ENCODE results near the gene GADD45G. TPM values are rescaled to one million over a fixed set of nuclear protein-coding genes. Genes with fewer than 3 reads are reported as not detected.

The GADD45G gene
- total and polyA plus RNA-seq, 5 donors from 2014 or later = 0.16 to 15.7 (median 0.30) TPM

GRCh38 chr9:89642789-89643188, 38.0 kb downstream of the GADD45G start:
- Mint-ChIP-seq H3K4me3 (no peak overlapping the region), H3K4me1 (no peaks in the 10 kb centered on the region), H3K27ac (no peak overlapping the region), H3K27me3 (peaks cover 19% of the 10 kb centered on the region), H3K36me3 (no peaks in the 10 kb centered on the region), H3K9me3 (no peaks in the 10 kb centered on the region)
- H3K27ac ChIP-seq (ENCODE audit: insufficient read depth, low read length, poor library complexity, severe bottlenecking) = no peak overlapping the region
- H3K36me3 ChIP-seq (ENCODE audit: control insufficient read depth, insufficient read depth, low read length) = no peaks in the 10 kb centered on the region
- no peaks in the 10 kb centered on the region for H3K9me3 ChIP-seq (ENCODE audit: control insufficient read depth in 2 of 2, low read length in 2 of 2)
- H3K4me3 ChIP-seq (ENCODE audit: low read depth, low read length) = no peak overlapping the region
- no peak for DNase-seq
- H3K4me1 ChIP-seq (ENCODE audit: control insufficient read depth, insufficient read depth, low read length, poor library complexity, severe bottlenecking) = no peaks in the 10 kb centered on the region
- ATAC-seq (ENCODE audit: low read depth in 2 of 2) = no peak
- peaks cover 2% of the 10 kb centered on the region for H3K27me3 ChIP-seq (ENCODE audit: control insufficient read depth, insufficient read depth, low read length)

- H3K27ac Mint-ChIP-seq = peak overlapping the region in 1 of 3 donors; percentile 31
- ATAC-seq (ENCODE audit: low read depth in 2 of 2) = no peak
- Histone ChIP-seq H3K4me1 (ENCODE audit: control insufficient read depth, insufficient read depth, low read length, poor library complexity, severe bottlenecking) (no peaks in the 10 kb centered on the region), H3K27ac (ENCODE audit: insufficient read depth, low read length, poor library complexity, severe bottlenecking) (no peak overlapping the region), H3K36me3 (ENCODE audit: control insufficient read depth, insufficient read depth, low read length) (no peaks in the 10 kb centered on the region), H3K27me3 (ENCODE audit: control insufficient read depth, insufficient read depth, low read length) (peaks cover 4% of the 10 kb centered on the region), H3K9me3 (ENCODE audit: control insufficient read depth in 2 of 2, low read length in 2 of 2) (no peaks in the 10 kb centered on the region), H3K4me3 (ENCODE audit: low read depth, low read length) (no peak overlapping the region)
- no peaks in the 10 kb centered on the region for H3K9me3 Mint-ChIP-seq
- H3K27me3 Mint-ChIP-seq = peaks cover 32% of the 10 kb centered on the region
- DNase-seq = no peak
- H3K4me3 Mint-ChIP-seq = no peak overlapping the region
- no peaks in the 10 kb centered on the region for H3K4me1 Mint-ChIP-seq
- H3K36me3 Mint-ChIP-seq = no peaks in the 10 kb centered on the region
These were observed 41.6 kb downstream of the GADD45G start for GRCh38 chr9:89646189-89646939.

- H3K4me3 ChIP-seq (ENCODE audit: low read depth, low read length) = no peak overlapping the region
- Mint-ChIP-seq H3K36me3 (no peaks in the 10 kb centered on the region), H3K27me3 (peaks cover 43% of the 10 kb centered on the region), H3K9me3 (no peaks in the 10 kb centered on the region), H3K27ac (no peak overlapping the region), H3K4me1 (no peaks in the 10 kb centered on the region), H3K4me3 (no peak overlapping the region)
- H3K27ac ChIP-seq (ENCODE audit: insufficient read depth, low read length, poor library complexity, severe bottlenecking) = no peak overlapping the region
- H3K36me3 ChIP-seq (ENCODE audit: control insufficient read depth, insufficient read depth, low read length) = no peaks in the 10 kb centered on the region
- H3K9me3 ChIP-seq (ENCODE audit: control insufficient read depth in 2 of 2, low read length in 2 of 2) = no peaks in the 10 kb centered on the region
- no peaks in the 10 kb centered on the region for H3K4me1 ChIP-seq (ENCODE audit: control insufficient read depth, insufficient read depth, low read length, poor library complexity, severe bottlenecking)
- DNase-seq (no peak), ATAC-seq (ENCODE audit: low read depth in 2 of 2) (no peak)
- H3K27me3 ChIP-seq (ENCODE audit: control insufficient read depth, insufficient read depth, low read length) = peaks cover 7% of the 10 kb centered on the region
These were observed 42.7 kb downstream of the GADD45G start for GRCh38 chr9:89647366-89648128.

- Histone ChIP-seq H3K4me1 (ENCODE audit: control insufficient read depth, insufficient read depth, low read length, poor library complexity, severe bottlenecking) (no peaks in the 10 kb centered on the region), H3K27me3 (ENCODE audit: control insufficient read depth, insufficient read depth, low read length) (peaks cover 7% of the 10 kb centered on the region), H3K9me3 (ENCODE audit: control insufficient read depth in 2 of 2, low read length in 2 of 2) (no peaks in the 10 kb centered on the region), H3K36me3 (ENCODE audit: control insufficient read depth, insufficient read depth, low read length) (no peaks in the 10 kb centered on the region), H3K27ac (ENCODE audit: insufficient read depth, low read length, poor library complexity, severe bottlenecking) (no peak overlapping the region), H3K4me3 (ENCODE audit: low read depth, low read length) (no peak overlapping the region)
- H3K4me3 Mint-ChIP-seq = no peak overlapping the region
- H3K9me3 Mint-ChIP-seq = no peaks in the 10 kb centered on the region
- peaks cover 40% of the 10 kb centered on the region for H3K27me3 Mint-ChIP-seq
- ATAC-seq (ENCODE audit: low read depth in 2 of 2) (no peak), DNase-seq (no peak)
- no peaks in the 10 kb centered on the region for H3K4me1 Mint-ChIP-seq
- H3K27ac Mint-ChIP-seq = no peak overlapping the region
- H3K36me3 Mint-ChIP-seq = no peaks in the 10 kb centered on the region
These were observed 43.6 kb downstream of the GADD45G start for GRCh38 chr9:89648247-89649000.

- Mint-ChIP-seq H3K36me3 (no peaks in the 10 kb centered on the region), H3K9me3 (no peaks in the 10 kb centered on the region)
These were observed 44.4 kb downstream of the GADD45G start for GRCh38 chr9:89649039-89649691.

GRCh38 chr9:89654025-89654662, 49.3 kb downstream of the GADD45G start:
- Histone ChIP-seq H3K4me1 (ENCODE audit: control insufficient read depth, insufficient read depth, low read length, poor library complexity, severe bottlenecking) (peaks cover 9% of the 10 kb centered on the region), H3K36me3 (ENCODE audit: control insufficient read depth, insufficient read depth, low read length) (no peaks in the 10 kb centered on the region), H3K4me3 (ENCODE audit: low read depth, low read length) (no peak overlapping the region), H3K27me3 (ENCODE audit: control insufficient read depth, insufficient read depth, low read length) (peaks cover 4% of the 10 kb centered on the region), H3K9me3 (ENCODE audit: control insufficient read depth in 2 of 2, low read length in 2 of 2) (no peaks in the 10 kb centered on the region), H3K27ac (ENCODE audit: insufficient read depth, low read length, poor library complexity, severe bottlenecking) (no peak overlapping the region)
- DNase-seq (no peak), ATAC-seq (ENCODE audit: low read depth in 2 of 2) (no peak)
- Mint-ChIP-seq H3K27ac (no peak overlapping the region), H3K4me1 (peaks cover 0 to 16% (median 10%) of the 10 kb centered on the region in 4 donors), H3K4me3 (no peak overlapping the region), H3K9me3 (peaks cover 0 to 1% (median 0%) of the 10 kb centered on the region in 7 donors), H3K27me3 (peaks cover 29% of the 10 kb centered on the region), H3K36me3 (no peaks in the 10 kb centered on the region)

More at GRCh38 chr9:89649039-89649691, 44.4 kb downstream of the GADD45G start:
- Histone ChIP-seq H3K27ac (ENCODE audit: insufficient read depth, low read length, poor library complexity, severe bottlenecking) (no peak overlapping the region), H3K9me3 (ENCODE audit: control insufficient read depth in 2 of 2, low read length in 2 of 2) (no peaks in the 10 kb centered on the region), H3K4me1 (ENCODE audit: control insufficient read depth, insufficient read depth, low read length, poor library complexity, severe bottlenecking) (no peaks in the 10 kb centered on the region), H3K27me3 (ENCODE audit: control insufficient read depth, insufficient read depth, low read length) (peaks cover 7% of the 10 kb centered on the region), H3K4me3 (ENCODE audit: low read depth, low read length) (no peak overlapping the region), H3K36me3 (ENCODE audit: control insufficient read depth, insufficient read depth, low read length) (no peaks in the 10 kb centered on the region)
- Mint-ChIP-seq H3K4me3 (no peak overlapping the region), H3K27ac (no peak overlapping the region), H3K27me3 (peaks cover 41% of the 10 kb centered on the region), H3K4me1 (no peaks in the 10 kb centered on the region)
- DNase-seq (no peak), ATAC-seq (ENCODE audit: low read depth in 2 of 2) (no peak)
